K562 (cell line): ENCODE results near the gene OR2G2. TPM values are rescaled to one million over a fixed set of nuclear protein-coding genes. Genes with fewer than 3 reads are reported as not detected.
A peak's percentile ranks its signal among the peaks of the same experiment; 100 is the strongest.

Experiments used
- ATAC-seq: fragments of 200-7000 bp; cut with Tn5 transposase; 3 replicates; pipeline ENCODE4 v1.9.1; 2020; ENCODE audit warnings: moderate library complexity
- Bru-seq: library from RNA; stranded (reverse); fragments of 400-500 nt; gene quantifications from one replicate; lab custom pipeline; 2021; lab: Mats Ljungman, UMichigan
- BruChase-seq, 2 experiments: library from RNA; stranded (reverse); fragments of 400-500 nt; gene quantifications; one replicate each; lab custom pipeline; 2021; lab: Mats Ljungman, UMichigan
- BruUV-seq: library from RNA; stranded (reverse); fragments of 400-500 nt; replicated peaks from 2 replicates; lab custom pipeline; 2021; lab: Mats Ljungman, UMichigan
- CTCF ChIA-PET: fragments of 300-600 bp; formaldehyde crosslinking; extraction: SDS; loops from one replicate; lab custom pipeline; 2021; ENCODE audit warnings: low intra/inter-chr PET ratio; lab: Yijun Ruan, JAX
- POLR2A ChIA-PET: fragments of 300-600, 350-650 bp; sonication (Branson Sonifier 250); formaldehyde crosslinking; extraction: SDS; loops from one replicate; lab custom pipeline; 2021; ENCODE audit warnings: antibody characterized with exemption, inconsistent platforms; lab: Yijun Ruan, JAX
- DNase-seq, 4 experiments: peaks; one replicate each; pipeline versions ENCODE4 v3.0.0 to v3.0.0-alpha.2; 2011 to 2018; ENCODE audit warnings: low spot score in 3 of 4, mixed read lengths in 3 of 4; ENCODE audit errors: extremely low read depth in 1 of 4
- FAIRE-seq: peaks from 2 replicates; lab custom pipeline; 2011; peaks lifted over from hg19 to GRCh38; lab: Jason Lieb, UNC
- H2AFZ ChIP-seq: 2 replicates; pipeline ENCODE4 v1.6.0; 2011; ENCODE audit warnings: low read depth, low read length, control low read depth, inconsistent platforms
- H3K27ac ChIP-seq: fragments of 200-600 bp; 3 replicates; pipeline ENCODE4 v1.8.0; 2011; ENCODE audit warnings: low read depth, mild to moderate bottlenecking, control low read depth, inconsistent platforms, low read length, moderate library complexity, mixed read lengths; ENCODE audit errors: extremely low read depth
- H3K27me3 ChIP-seq, 2 experiments: fragments of 300-600 bp in 1 of 2; 2 replicates in 1 of 2; 3 replicates in 1 of 2; pipeline versions ENCODE4 v1.6.0 to v1.8.0; 2011; ENCODE audit warnings: inconsistent platforms in 2 of 2, low read length in 2 of 2, mild to moderate bottlenecking in 1 of 2, mixed read lengths in 1 of 2, moderate library complexity in 1 of 2; ENCODE audit not compliant: control insufficient read depth in 2 of 2, insufficient read depth in 2 of 2
- H3K36me3 ChIP-seq: fragments of 300-600 bp; 3 replicates; pipeline ENCODE4 v1.8.0; 2011; ENCODE audit warnings: mild to moderate bottlenecking, low read length, inconsistent platforms; ENCODE audit not compliant: control insufficient read depth, insufficient read depth
- H3K4me1 ChIP-seq, 2 experiments: fragments of 200-600 bp in 1 of 2; replicated peaks in 1 of 2; 2 replicates in 1 of 2; 3 replicates in 1 of 2; pipeline versions ENCODE4 v1.5.1 to v1.8.0; 2011; ENCODE audit warnings: inconsistent platforms in 2 of 2, low read length in 2 of 2, mild to moderate bottlenecking in 1 of 2, mixed read lengths in 1 of 2, moderate library complexity in 1 of 2; ENCODE audit not compliant: control insufficient read depth in 2 of 2, insufficient read depth in 2 of 2
- H3K4me2 ChIP-seq: 2 replicates; pipeline ENCODE4 v1.6.1; 2011; ENCODE audit warnings: low read length, control low read depth, inconsistent platforms, mixed read lengths; ENCODE audit not compliant: insufficient read depth
- H3K4me3 ChIP-seq: fragments of 200-600 bp; sonication (generic), shearing (Covaris generic); 2 replicates; pipeline ENCODE4 v1.5.1; 2016; ENCODE audit warnings: control low read depth, inconsistent platforms
- H3K79me2 ChIP-seq: fragments of 200-600 bp; 3 replicates; pipeline ENCODE4 v1.8.0; 2011; ENCODE audit warnings: low read length, inconsistent platforms; ENCODE audit not compliant: control insufficient read depth, insufficient read depth
- H3K9ac ChIP-seq, 2 experiments: 2 replicates each; pipeline versions ENCODE4 v1.6.0 to v1.6.1; 2011; ENCODE audit warnings: low read depth in 2 of 2, low read length in 2 of 2, control low read depth in 1 of 2, inconsistent platforms in 1 of 2, mild to moderate bottlenecking in 1 of 2, mixed read lengths in 1 of 2; ENCODE audit not compliant: insufficient read depth in 1 of 2
- H3K9me1 ChIP-seq: one replicate; pipeline ENCODE4 v1.6.0; 2011; ENCODE audit warnings: inconsistent platforms, mild to moderate bottlenecking, low read length, moderate library complexity; ENCODE audit not compliant: control insufficient read depth, insufficient read depth
- H3K9me3 ChIP-seq: replicated peaks from 2 replicates; pipeline ENCODE4 v1.5.1; 2011; ENCODE audit warnings: low read depth, low read length, inconsistent platforms; ENCODE audit not compliant: control insufficient read depth, insufficient read depth
- H4K20me1 ChIP-seq: replicated peaks from 2 replicates; pipeline ENCODE4 v1.6.1; 2011; ENCODE audit warnings: low read length, inconsistent platforms, mixed read lengths; ENCODE audit not compliant: control insufficient read depth, insufficient read depth
- CTBP1 ChIP-seq: fragments of 450-650 bp; IDR thresholded peaks from 2 replicates; pipeline ENCODE4 v1.6.1; 2016; ENCODE audit warnings: borderline replicate concordance
- FIP1L1 ChIP-seq: fragments of 200-400 bp; formaldehyde crosslinking; IDR thresholded peaks from 2 replicates; pipeline ENCODE4 v1.6.1; 2018; ENCODE audit warnings: mild to moderate bottlenecking, low read depth, low read length; ENCODE audit not compliant: poor library complexity, severe bottlenecking
- SAP30 ChIP-seq: fragments of 200-600 bp; sonication (generic); IDR thresholded peaks from 2 replicates; pipeline ENCODE4 v1.6.1; 2012; ENCODE audit warnings: borderline replicate concordance, low read depth, mild to moderate bottlenecking, moderate library complexity, low read length, control low read depth, inconsistent platforms; ENCODE audit not compliant: insufficient read depth, poor library complexity, severe bottlenecking
- WGBS: fragments of 100-300 bp; shearing (Covaris generic); methylation state at CpG from one replicate; pipeline ENCODE4 v1.1.6; 2016; ENCODE audit warnings: low coverage, mixed read lengths; ENCODE audit not compliant: insufficient coverage; ENCODE audit errors: missing lambda C conversion rate; 5-methylcytosine and 5-hydroxymethylcytosine counted together
- in situ Hi-C: fragments of 300-500 bp; cut with MboI; formaldehyde crosslinking; loops from 4 replicates; pipeline ENCODE4 v1.15.0; 2018; ENCODE audit warnings: inconsistent platforms, mixed read lengths
- intact Hi-C: fragments of 100-400 bp; cut with micrococcal nuclease; formaldehyde crosslinking; loops from 2 replicates; pipeline ENCODE4 v1.14.2; 2022
- long read RNA-seq, 3 experiments: library from polyadenylated mRNA in 2 of 3; library from RNA in 1 of 3; unstranded in 2 of 3; stranded (forward) in 1 of 3; transcript quantifications; one replicate each; pipeline ENCODE4 v2.0.0, GENCODE V29; 2019 to 2022
- polyA minus RNA-seq, 3 experiments: library from RNA; depleted of rRNA, polyadenylated mRNA; stranded (reverse); fragments of >200 nt; gene quantifications; 2 replicates each; pipeline ENCODE4 v1.2.3, GENCODE V29; 2011
- polyA plus RNA-seq, 8 experiments: library from polyadenylated mRNA; depleted of rRNA in 4 of 8; stranded (reverse) in 5 of 8; unstranded in 3 of 8; fragments of >200 nt; fragmentation: Nextera tagmentation in 2 of 8; fragmentation: Illumina TruSeq in 1 of 8; extraction: Ambion mirVana in 2 of 8; extraction: Trizol in 1 of 8; gene quantifications; 2 replicates each; pipeline versions ENCODE4 v1.2.1 to v1.2.3, GENCODE V29; 2011 to 2014; ENCODE audit warnings: inconsistent platforms in 1 of 8, missing spikeins in 1 of 8
- total RNA-seq, 7 experiments: library from RNA; depleted of rRNA in 6 of 7; stranded (reverse); fragments of >200 nt in 6 of 7; fragmentation: Illumina TruSeq in 2 of 7; extraction: Trizol in 2 of 7; gene quantifications; 2 replicates each; pipeline versions ENCODE4 v1.2.1 to v1.2.3, GENCODE V29; 2011 to 2021; ENCODE audit warnings: low replicate concordance in 1 of 7

Gene OR2G2, protein sequence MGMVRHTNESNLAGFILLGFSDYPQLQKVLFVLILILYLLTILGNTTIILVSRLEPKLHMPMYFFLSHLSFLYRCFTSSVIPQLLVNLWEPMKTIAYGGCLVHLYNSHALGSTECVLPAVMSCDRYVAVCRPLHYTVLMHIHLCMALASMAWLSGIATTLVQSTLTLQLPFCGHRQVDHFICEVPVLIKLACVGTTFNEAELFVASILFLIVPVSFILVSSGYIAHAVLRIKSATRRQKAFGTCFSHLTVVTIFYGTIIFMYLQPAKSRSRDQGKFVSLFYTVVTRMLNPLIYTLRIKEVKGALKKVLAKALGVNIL
- not detected in 2 replicates for total RNA-seq (2011; cell fraction: chromatin; rRNA removed; ENCODE audit: low replicate concordance)
- total RNA-seq (2011; cell fraction: nucleolus; rRNA removed): not detected in 2 replicates
- total RNA-seq (2011; cell fraction: nucleoplasm; rRNA removed): not detected in 2 replicates
- total RNA-seq (2014; rRNA removed): not detected in 2 replicates
- not detected in 2 replicates for total RNA-seq (2014; rRNA removed; fragmentation: Illumina TruSeq; extraction: Trizol)
- total RNA-seq (2015; rRNA removed; fragmentation: Illumina TruSeq; extraction: Trizol): not detected in 2 replicates
- not detected in 2 replicates for total RNA-seq (2021)
- polyA plus RNA-seq (2011; rRNA removed): not detected in 2 replicates
- not detected in 2 replicates for polyA plus RNA-seq (2011; cell fraction: cytosol; rRNA removed)
- not detected in 2 replicates for polyA plus RNA-seq (2011; cell fraction: nucleus; rRNA removed)
- polyA plus RNA-seq (2012): not detected in 2 replicates
- polyA plus RNA-seq (2014; fragmentation: Illumina TruSeq; extraction: Trizol): not detected in 2 replicates
- polyA plus RNA-seq (2014; fragmentation: Nextera tagmentation; extraction: Ambion mirVana): not detected
- not detected in 2 replicates for polyA plus RNA-seq (2014; rRNA removed)
- not detected in 2 replicates for polyA minus RNA-seq (2011; rRNA and poly(A)+ RNA removed)
- not detected in 2 replicates for polyA minus RNA-seq (2011; cell fraction: cytosol; rRNA and poly(A)+ RNA removed)
- not detected in 2 replicates for polyA minus RNA-seq (2011; cell fraction: nucleus; rRNA and poly(A)+ RNA removed)
- Bru-seq, nascent RNA: not detected
- BruChase-seq, experiment 1, labeled RNA remaining after a 2-hour chase: not detected
- BruChase-seq, experiment 2, labeled RNA remaining after a 6-hour chase: percentile 35 among the genes with signal in this experiment
- long read RNA-seq, experiment 1: 0 reads
- long read RNA-seq, experiment 2: 0 reads
- long read RNA-seq, experiment 3: 0 reads

GRCh38 chr1:247588060-247588459 is at the start of gene OR2G2:
Gene OR2G2, plus strand, starts transcription at chr1:247588360. Its CDS starts 0 bp downstream, at chr1:247588360.
- Histone ChIP-seq H3K9me3 (no peaks in the 10 kb centered on the region; the same call in 1 of the 2 replicates), H3K4me3 (no peak within 1 kb of the TSS), H4K20me1 (no peaks in the 10 kb centered on the region), H3K4me1 (no peaks in the 10 kb centered on the region), H3K27ac (no peak within 1 kb of the TSS), H3K27me3 (no peaks in the 10 kb centered on the region), H3K79me2 (no peaks in the 10 kb centered on the region), H3K4me2 (no peak within 1 kb of the TSS), H3K36me3 (no peaks in the 10 kb centered on the region), H3K9ac (no peak within 1 kb of the TSS), H3K9me1 (no peaks in the 10 kb centered on the region), H2AFZ (no peak within 1 kb of the TSS)
- ChIA-PET POLR2A (no interaction called here), CTCF (no interaction called here)
- no peak for DNase-seq
- intact Hi-C loops: no loop called here
- no peak for ATAC-seq
- no TSS peak for BruUV-seq
- in situ Hi-C loops: no loop called here
- TF ChIP-seq FIP1L1 (no peak), CTBP1 (no peak), SAP30 (no peak)
- no peak for FAIRE-seq
- WGBS: 3% methylated on average over 2 of the region's 2 CpGs
